ENCODE data around the gene TC2N. TPM values are rescaled to one million over a fixed set of nuclear protein-coding genes. Genes with fewer than 3 reads are reported as not detected.

TC2N gene
- total and polyA plus RNA-seq, 2 of the 4 experiments (the other 2 are of a cell fraction) = 0.03 to 0.18 TPM

DNA sequence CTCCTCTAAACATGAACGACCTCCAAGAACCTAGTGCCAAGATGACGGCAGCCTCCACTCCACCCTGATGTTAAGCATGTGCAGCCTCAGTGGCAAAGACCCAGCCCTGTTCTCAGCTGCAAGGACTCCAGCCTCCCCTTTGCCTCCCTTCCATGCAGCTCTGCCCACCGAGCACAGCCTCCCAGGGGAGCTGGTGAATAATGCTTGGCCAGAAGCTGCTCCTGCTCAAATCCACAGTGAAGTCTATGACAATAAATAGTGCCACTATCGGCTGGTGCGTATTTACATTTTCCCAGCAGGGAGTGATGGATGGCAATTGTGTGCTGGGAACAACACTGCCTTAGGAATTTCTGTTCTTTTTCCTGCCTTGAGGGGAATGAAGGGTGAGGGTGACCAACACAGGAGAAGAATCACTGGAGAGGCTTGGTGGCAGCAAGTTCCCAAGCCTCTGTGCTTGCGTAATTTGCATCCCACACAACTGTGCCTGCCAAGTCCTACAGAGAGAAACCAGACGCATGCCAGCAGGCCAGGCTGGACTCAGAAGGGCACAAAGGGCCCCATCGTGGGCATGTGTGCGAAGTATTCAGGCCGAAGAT, 29.9 kb upstream of the TC2N start:
- TF ChIP-seq SMC3 (IDR thresholded peaks at IDR 0.05; ENCODE audit: low read depth, low read length) = no peak
- TF ChIP-seq BHLHE40 (IDR thresholded peaks at IDR 0.05; ENCODE audit: low read depth, low read length) = 0 out of 2 replicates have a peak, but pooled peaks have one; percentile 14
- peak; percentile 91 for TF ChIP-seq CEBPB (IDR thresholded peaks at IDR 0.05; ENCODE audit: low read depth, low read length)
- intact Hi-C loops (cut with micrococcal nuclease) (no loop called here), in situ Hi-C loops (cut with MboI; ENCODE audit: low sequenced_read_pairs) (no loop called here), dilution Hi-C loops (cut with HindIII; ENCODE audit: low sequenced_read_pairs, unreplicated experiment) (no loop called here)
- H2AFZ ChIP-seq (replicated peaks; ENCODE audit: low read length, poor library complexity) = no peak overlapping the region
- ChIA-PET CTCF (no interaction called here), POLR2A (ENCODE audit: unreplicated experiment) (no interaction called here)
- H4K91ac ChIP-seq (ENCODE audit: insufficient read depth, low read depth, low read length) = no peak overlapping the region
- peaks cover 7 to 38% of the 10 kb centered on the region in 2 experiments; a peak in 3 of 4 replicates for H3K79me1 ChIP-seq (ENCODE audit: low read depth in 1 of 2, low read length in 2 of 2)
- H2AK9ac ChIP-seq (replicated peaks; ENCODE audit: low read depth, low read length, poor library complexity) = peak overlapping the region; percentile 48
- no peaks in the 10 kb centered on the region for H3K9me3 ChIP-seq (ENCODE audit: control insufficient read depth, insufficient read depth, low read length)
- BruUV-seq (replicated peaks) = no TSS peak
- H2BK5ac ChIP-seq (ENCODE audit: low read depth, low read length, poor library complexity, severe bottlenecking) = no peak overlapping the region
- no peak overlapping the region for H3K18ac ChIP-seq (ENCODE audit: low read depth, low read length)
- no peak overlapping the region for H2BK15ac ChIP-seq (ENCODE audit: low read depth, low read length)
- WGBS, 2 experiments (ENCODE audit: extremely low coverage in 2 of 2, insufficient read length in 1 of 2) = no CpG with 5 or more reads among the region's 10 CpGs
- no peak overlapping the region for H3K14ac ChIP-seq (replicated peaks; ENCODE audit: low read depth, low read length)
- H2AK5ac ChIP-seq (ENCODE audit: low read depth, low read length) = no peak overlapping the region
- H4K8ac ChIP-seq (ENCODE audit: low read depth in 2 of 2, low read length in 2 of 2) = no peak overlapping the region
- no peak overlapping the region for H3K4me3 ChIP-seq (ENCODE audit: insufficient read depth, low read depth, low read length)
- peaks cover 48% of the 10 kb centered on the region for H4K20me1 ChIP-seq (ENCODE audit: insufficient read depth, low read length)
- no peak overlapping the region for H2BK120ac ChIP-seq (ENCODE audit: low read depth, low read length)
- peak overlapping the region; percentile 29; the same call in 1 of the 2 replicates for H3K4ac ChIP-seq (ENCODE audit: low read depth, low read length)
- H3K23ac ChIP-seq (ENCODE audit: low read depth, low read length) = no peak overlapping the region
- no peak overlapping the region for H4K5ac ChIP-seq (ENCODE audit: low read depth, low read length)
- no peak overlapping the region for H3K56ac ChIP-seq (ENCODE audit: extremely low read depth, insufficient read depth, low read length)
- H3K9ac ChIP-seq (ENCODE audit: low read depth, low read length) = no peak overlapping the region
- H3K4me2 ChIP-seq (ENCODE audit: low read depth, low read length) = no peak overlapping the region
- H3K9me1 ChIP-seq (ENCODE audit: insufficient read depth, low read length) = peaks cover 32% of the 10 kb centered on the region
- no peak overlapping the region for H3K27ac ChIP-seq (ENCODE audit: insufficient read depth, low read length)
- ATAC-seq (ENCODE audit: low read depth) (peak; percentile 52), DNase-seq (peak; percentile 68)
- H3K36me3 ChIP-seq (ENCODE audit: control insufficient read depth, insufficient read depth, low read length) = peaks cover 12% of the 10 kb centered on the region; the same call in 1 of the 2 replicates
- H3K4me1 ChIP-seq (ENCODE audit: control insufficient read depth, insufficient read depth, low read length) = peaks cover 6% of the 10 kb centered on the region; the same call in 1 of the 2 replicates
- H2BK20ac ChIP-seq (ENCODE audit: low read depth, low read length) = no peak overlapping the region
- H3K27me3 ChIP-seq (ENCODE audit: control insufficient read depth, insufficient read depth, low read length) = no peaks in the 10 kb centered on the region
